Naive thymus-derived CD8-positive, alpha-beta T cell (primary cell): ENCODE results near the gene CXCL14. TPM values are rescaled to one million over a fixed set of nuclear protein-coding genes. Genes with fewer than 3 reads are reported as not detected.

Experiments used
- ATAC-seq, 2 donors: fragments of 150-1000 bp; cut with Tn5 transposase in 1 of 2; sonication (Bioruptor Pico), chemical (Tn5 transposase) in 1 of 2; 1 replicate in 1 of 2; 2 replicates in 1 of 2; pipeline ENCODE4 v1.10.0; 2021; ENCODE audit warnings: mild to moderate bottlenecking in 2 of 2, moderate library complexity in 2 of 2
- POLR2A ChIA-PET: fragments of 350-600 bp; sonication (Branson Sonifier 250); formaldehyde crosslinking; loops from one replicate; lab custom pipeline; 2021; ENCODE audit warnings: antibody characterized with exemption; lab: Charles Lee
- DNase-seq, 10 donors: peaks; one replicate each; pipeline versions ENCODE4 v3.0.0 to v3.0.0-alpha.2; 2020 to 2022
- H3K27ac Mint-ChIP-seq, 10 donors: one replicate each; pipeline ENCODE4 v1.8.0; 2020 to 2022; ENCODE audit warnings: mild to moderate bottlenecking in 10 of 10, mixed read lengths in 10 of 10, moderate library complexity in 4 of 10, inconsistent platforms in 1 of 10
- H3K27me3 Mint-ChIP-seq, 5 donors: one replicate each; pipeline ENCODE4 v1.8.0; 2021 to 2022; ENCODE audit warnings: mixed read lengths in 5 of 5
- H3K36me3 Mint-ChIP-seq, 3 donors: one replicate each; pipeline ENCODE4 v1.8.0; 2020 to 2022; ENCODE audit warnings: mixed read lengths in 3 of 3, mild to moderate bottlenecking in 2 of 3, inconsistent platforms in 1 of 3
- H3K4me1 Mint-ChIP-seq, 4 donors: one replicate each; pipeline ENCODE4 v1.8.0; 2021 to 2022; ENCODE audit warnings: mixed read lengths in 4 of 4
- H3K4me3 Mint-ChIP-seq, 10 donors: one replicate each; pipeline ENCODE4 v1.8.0; 2020 to 2022; ENCODE audit warnings: mild to moderate bottlenecking in 10 of 10, mixed read lengths in 10 of 10, moderate library complexity in 6 of 10, inconsistent platforms in 1 of 10
- H3K9me3 Mint-ChIP-seq, 9 donors: one replicate each; pipeline ENCODE4 v1.8.0; 2020 to 2022; ENCODE audit warnings: mixed read lengths in 9 of 9, mild to moderate bottlenecking in 3 of 9, inconsistent platforms in 1 of 9, moderate library complexity in 1 of 9
- polyA plus RNA-seq, 3 donors: library from polyadenylated mRNA; unstranded; fragments of 300-500 nt; fragmentation: Illumina TruSeq; gene quantifications; one replicate each; pipeline ENCODE4 v1.2.3, GENCODE V29; 2021
- total RNA-seq, 8 experiments: library from RNA in 2 of 8; stranded (reverse) in 2 of 8; gene quantifications; one replicate each; pipeline ENCODE4 v1.2.3 and lab custom pipeline; 2021 to 2026

The CXCL14 gene
- total and polyA plus RNA-seq, 5 experiments from 2014 or later: not detected

DNA sequence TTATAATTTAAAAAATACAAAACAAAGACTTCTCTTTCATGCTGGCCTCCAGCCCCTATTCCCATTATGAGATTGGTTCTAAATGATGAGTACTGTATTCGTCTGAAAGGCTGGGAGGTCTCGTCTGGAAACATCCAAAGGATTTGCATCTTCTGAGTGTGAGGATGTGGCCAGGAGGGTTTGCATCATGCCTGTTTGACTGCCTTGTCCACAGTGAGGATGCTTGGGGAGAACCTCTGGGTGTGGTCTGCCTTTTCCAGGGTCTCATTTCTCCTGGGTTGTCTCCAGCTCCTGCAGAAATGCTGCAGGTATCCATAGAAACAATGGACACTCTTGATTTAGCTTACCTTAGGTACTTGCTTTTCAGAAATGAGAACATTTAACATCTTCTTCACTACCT lies 26.4 kb upstream of the CXCL14 start:
- no peaks in the 10 kb centered on the region for H3K36me3 Mint-ChIP-seq
- no peaks in the 10 kb centered on the region for H3K4me1 Mint-ChIP-seq
- peaks cover 11 to 23% (median 16%) of the 10 kb centered on the region in 5 donors for H3K27me3 Mint-ChIP-seq
- ATAC-seq: no peak
- DNase-seq: no peak
- no peak overlapping the region for H3K4me3 Mint-ChIP-seq
- no peaks in the 10 kb centered on the region for H3K9me3 Mint-ChIP-seq
- H3K27ac Mint-ChIP-seq: no peak overlapping the region
- POLR2A ChIA-PET: no interaction called here

DNA sequence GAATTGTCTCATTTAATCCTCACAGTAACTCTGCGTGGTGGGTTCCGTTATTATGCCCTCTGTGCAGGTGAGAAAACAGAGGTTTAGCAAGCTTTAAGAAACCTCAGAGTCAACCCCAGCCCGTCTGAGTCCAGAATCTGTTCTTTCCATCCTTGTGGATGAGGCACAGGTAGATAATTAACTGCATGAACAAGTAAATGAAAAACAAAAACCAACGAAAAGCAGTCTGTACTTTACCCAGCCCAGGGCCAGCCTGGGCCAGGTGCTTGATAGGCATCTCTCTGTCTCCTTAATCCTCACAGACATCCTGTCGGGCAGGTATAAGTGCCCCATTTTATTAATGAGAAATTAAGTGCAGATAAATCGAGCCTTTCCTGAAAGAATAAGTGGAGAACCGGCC lies 25.3 kb upstream of the CXCL14 start:
- no peaks in the 10 kb centered on the region for H3K36me3 Mint-ChIP-seq
- H3K27me3 Mint-ChIP-seq: peaks cover 11 to 23% (median 15%) of the 10 kb centered on the region in 5 donors
- no peaks in the 10 kb centered on the region for H3K4me1 Mint-ChIP-seq
- DNase-seq: no peak
- H3K4me3 Mint-ChIP-seq: no peak overlapping the region
- POLR2A ChIA-PET: no interaction called here
- no peak overlapping the region for H3K27ac Mint-ChIP-seq
- no peak for ATAC-seq
- H3K9me3 Mint-ChIP-seq: no peaks in the 10 kb centered on the region

DNA sequence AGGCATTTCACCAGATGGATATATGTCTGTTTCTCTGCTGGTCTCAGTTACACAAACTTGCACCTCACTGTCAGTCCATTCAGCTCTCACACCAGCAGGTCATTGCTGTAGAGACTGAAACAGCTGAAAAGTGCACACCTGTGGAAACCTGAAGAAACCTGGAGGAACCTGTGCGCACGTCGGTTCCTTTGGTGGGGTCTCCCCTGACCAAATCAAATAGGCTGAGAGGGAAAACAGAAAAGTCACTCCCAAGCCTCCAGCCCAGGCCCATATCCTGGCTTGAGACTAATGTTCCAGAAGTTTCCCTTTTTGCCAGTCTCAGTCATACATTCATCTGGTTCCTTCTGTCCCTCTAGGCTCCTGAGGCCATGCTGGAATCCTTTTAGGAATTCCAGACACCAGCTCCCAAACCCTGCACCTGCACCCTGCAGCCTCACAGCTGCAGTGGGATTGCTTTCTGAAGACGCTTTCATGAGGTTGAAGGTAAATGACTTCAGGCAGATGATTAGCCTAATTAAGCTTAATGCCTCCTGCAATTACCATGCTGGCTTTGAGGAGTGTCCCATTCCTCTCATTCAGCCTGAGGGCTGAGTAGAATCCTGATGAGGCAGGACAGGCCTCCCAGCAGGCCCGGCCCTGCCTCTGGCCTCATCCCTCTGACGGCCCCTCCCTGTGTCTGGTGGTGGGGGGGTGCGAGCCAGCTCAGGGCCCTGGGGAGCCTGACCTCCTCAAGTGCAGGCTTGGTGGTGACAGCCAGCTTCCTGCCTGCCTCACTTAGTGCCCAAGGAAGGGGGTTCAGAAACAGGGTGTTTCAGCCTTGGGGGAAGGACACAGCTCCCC lies 24.3 kb upstream of the CXCL14 start:
- ATAC-seq: no peak
- Mint-ChIP-seq H3K4me1 (no peaks in the 10 kb centered on the region), H3K4me3 (no peak overlapping the region)

DNA sequence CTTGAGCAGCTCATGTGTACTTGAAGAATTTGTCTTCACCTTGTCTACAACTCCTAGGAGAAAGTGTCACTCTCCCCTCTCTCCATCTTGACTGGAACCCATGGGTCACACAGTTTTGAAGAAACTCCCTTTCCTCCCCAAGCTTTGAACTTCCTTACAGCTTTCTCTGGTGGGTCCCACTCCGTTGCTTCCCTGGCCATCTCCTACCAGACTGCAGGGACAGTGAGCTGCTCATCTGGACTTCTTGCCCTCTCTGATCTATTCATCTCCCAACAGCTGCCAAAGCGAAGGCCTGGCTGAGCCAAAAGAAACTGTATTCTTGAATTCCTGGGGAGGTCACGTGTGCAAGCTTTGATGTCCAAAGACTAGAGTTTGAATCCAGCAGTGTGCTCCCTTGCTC lies 22.7 kb upstream of the CXCL14 start:
- Mint-ChIP-seq H3K36me3 (no peaks in the 10 kb centered on the region), H3K4me1 (no peaks in the 10 kb centered on the region), H3K4me3 (no peak overlapping the region), H3K9me3 (no peaks in the 10 kb centered on the region), H3K27me3 (peaks cover 0 to 16% (median 8%) of the 10 kb centered on the region in 5 donors), H3K27ac (no peak overlapping the region)
- no peak for ATAC-seq
- POLR2A ChIA-PET: no interaction called here
- no peak for DNase-seq

More for the DNA sequence above, 24.3 kb upstream of the CXCL14 start:
- Mint-ChIP-seq H3K9me3 (no peaks in the 10 kb centered on the region), H3K27ac (no peak overlapping the region), H3K27me3 (peaks cover 8 to 23% (median 13%) of the 10 kb centered on the region in 5 donors), H3K36me3 (no peaks in the 10 kb centered on the region)
- DNase-seq: no peak
- POLR2A ChIA-PET: no interaction called here

DNA sequence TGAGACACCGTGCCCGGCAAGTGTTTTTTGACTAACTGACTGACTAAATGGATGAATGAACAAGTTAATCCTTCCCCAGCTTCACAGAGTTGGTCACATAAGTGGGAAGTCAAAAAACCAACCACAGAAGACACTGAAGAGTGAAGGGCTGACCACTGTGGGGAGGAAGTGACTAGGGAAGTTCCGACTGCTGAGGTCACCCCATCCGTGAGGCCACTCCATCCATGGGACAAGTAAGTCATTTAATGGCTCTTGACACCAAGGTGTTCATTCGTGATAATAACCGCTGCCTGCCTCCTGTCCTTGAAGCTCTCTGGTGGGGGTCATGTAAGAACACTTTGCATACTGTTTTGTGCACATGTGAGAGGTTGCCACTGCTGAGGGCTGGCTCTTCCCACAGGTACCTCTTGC lies 22.2 kb upstream of the CXCL14 start:
- H3K9me3 Mint-ChIP-seq: no peaks in the 10 kb centered on the region
- DNase-seq: no peak
- no peak for ATAC-seq
- no peaks in the 10 kb centered on the region for H3K4me1 Mint-ChIP-seq
- no peak overlapping the region for H3K27ac Mint-ChIP-seq
- peaks cover 0 to 20% (median 8%) of the 10 kb centered on the region in 5 donors for H3K27me3 Mint-ChIP-seq
- POLR2A ChIA-PET: no interaction called here
- no peak overlapping the region for H3K4me3 Mint-ChIP-seq
- H3K36me3 Mint-ChIP-seq: no peaks in the 10 kb centered on the region

DNA sequence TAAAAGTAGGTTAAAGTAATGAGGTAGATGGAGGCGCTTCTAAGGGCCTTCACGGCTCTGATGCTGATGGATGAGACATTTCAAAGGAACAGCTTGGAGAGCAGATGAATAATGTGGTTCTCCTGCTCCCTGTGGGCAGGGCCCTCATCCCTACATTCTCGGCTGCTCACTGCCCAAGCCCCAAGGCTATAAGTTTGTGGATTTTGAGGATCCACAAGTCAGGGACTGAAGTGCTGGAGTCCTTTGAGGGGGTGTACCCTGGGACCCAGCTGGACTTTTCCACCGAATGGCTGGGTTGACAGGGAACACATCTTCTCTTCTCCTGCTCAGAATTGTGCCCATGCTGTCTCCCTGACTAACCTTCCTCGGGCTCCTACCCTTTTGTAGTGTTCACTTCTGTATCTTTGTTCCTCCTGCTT lies 21.4 kb upstream of the CXCL14 start:
- POLR2A ChIA-PET: no interaction called here
- Mint-ChIP-seq H3K27ac (no peak overlapping the region), H3K4me3 (no peak overlapping the region), H3K9me3 (no peaks in the 10 kb centered on the region), H3K4me1 (no peaks in the 10 kb centered on the region), H3K36me3 (no peaks in the 10 kb centered on the region), H3K27me3 (peaks cover 0 to 20% (median 5%) of the 10 kb centered on the region in 5 donors)
- DNase-seq (no peak), ATAC-seq (no peak)

DNA sequence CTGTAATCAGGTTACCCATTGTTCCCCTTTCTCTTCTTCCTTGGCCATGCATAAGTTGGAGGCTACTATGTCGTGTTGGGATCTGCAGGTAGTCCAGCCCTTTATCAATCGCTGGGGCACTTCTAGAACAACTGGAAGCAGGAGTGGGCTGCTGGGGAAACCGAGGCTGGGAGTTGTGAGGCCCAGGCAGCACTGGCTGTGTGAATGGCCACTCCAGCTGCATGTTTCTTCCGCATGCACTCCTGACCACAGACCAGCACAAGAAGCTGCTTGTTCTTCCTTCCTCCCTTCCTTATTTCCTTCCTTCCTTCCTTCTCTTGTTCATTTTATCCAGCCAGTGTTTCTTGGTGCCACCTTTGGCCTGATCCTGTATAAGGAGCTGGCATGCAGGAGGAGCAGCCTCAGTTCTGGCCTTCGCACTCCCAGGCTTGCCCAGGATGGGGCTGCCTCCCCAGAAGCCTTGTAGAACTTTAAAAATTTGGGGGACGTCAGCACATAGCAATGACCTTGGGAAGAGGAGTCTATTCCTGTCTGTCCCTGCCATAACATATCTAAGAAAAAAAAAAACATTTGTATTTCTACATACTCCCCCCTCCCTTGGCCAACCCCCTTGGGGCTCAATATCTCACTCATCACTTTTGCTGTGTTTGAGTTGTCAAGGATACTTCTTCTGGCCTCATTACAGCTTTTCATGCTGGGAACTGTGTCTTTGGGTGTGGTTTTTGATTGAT lies 20.8 kb upstream of the CXCL14 start:
- Mint-ChIP-seq H3K27ac (no peak overlapping the region), H3K4me3 (no peak overlapping the region), H3K4me1 (no peaks in the 10 kb centered on the region), H3K27me3 (peaks cover 0 to 20% (median 5%) of the 10 kb centered on the region in 5 donors), H3K36me3 (no peaks in the 10 kb centered on the region), H3K9me3 (no peaks in the 10 kb centered on the region)
- POLR2A ChIA-PET: no interaction called here
- ATAC-seq (no peak), DNase-seq (no peak)

DNA sequence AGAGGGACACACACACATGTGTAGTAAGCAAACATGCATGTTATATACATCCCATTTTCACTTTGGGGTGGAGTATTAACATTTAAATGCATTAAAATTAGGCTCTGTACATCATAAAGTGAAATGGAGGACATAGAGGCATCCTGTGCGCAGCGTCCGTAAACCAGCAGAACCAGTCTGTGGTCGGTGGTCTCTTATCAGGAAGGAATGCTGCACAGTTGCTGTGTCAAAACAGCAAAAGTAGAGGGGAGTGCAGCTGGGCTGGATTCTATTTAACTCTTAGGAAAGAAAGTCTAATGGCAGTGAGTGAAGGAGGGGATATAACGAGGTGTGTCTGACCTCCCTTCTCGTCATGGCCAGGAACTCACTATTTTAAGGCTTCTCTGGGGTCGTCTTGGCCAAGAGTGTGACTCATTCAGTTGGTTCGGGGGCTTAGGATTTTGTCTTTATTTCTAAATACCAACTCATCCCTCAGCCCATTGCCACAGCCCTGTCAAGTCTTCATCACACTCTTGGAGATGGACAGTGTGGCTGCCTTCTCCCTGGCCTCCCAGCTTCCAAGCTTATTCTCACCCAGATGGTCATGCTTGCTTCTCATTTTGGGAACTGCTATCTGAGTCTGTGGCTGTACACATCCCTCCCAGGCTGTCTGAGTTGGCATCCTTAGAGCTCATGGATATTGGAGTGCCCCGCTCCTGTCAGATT lies 20.1 kb upstream of the CXCL14 start:
- H3K9me3 Mint-ChIP-seq: no peaks in the 10 kb centered on the region
- H3K27me3 Mint-ChIP-seq: peaks cover 0 to 18% (median 3%) of the 10 kb centered on the region in 5 donors
- no peaks in the 10 kb centered on the region for H3K4me1 Mint-ChIP-seq
- DNase-seq: no peak
- H3K4me3 Mint-ChIP-seq: no peak overlapping the region
- H3K27ac Mint-ChIP-seq: no peak overlapping the region
- POLR2A ChIA-PET: no interaction called here
- ATAC-seq: no peak
- H3K36me3 Mint-ChIP-seq: no peaks in the 10 kb centered on the region

DNA sequence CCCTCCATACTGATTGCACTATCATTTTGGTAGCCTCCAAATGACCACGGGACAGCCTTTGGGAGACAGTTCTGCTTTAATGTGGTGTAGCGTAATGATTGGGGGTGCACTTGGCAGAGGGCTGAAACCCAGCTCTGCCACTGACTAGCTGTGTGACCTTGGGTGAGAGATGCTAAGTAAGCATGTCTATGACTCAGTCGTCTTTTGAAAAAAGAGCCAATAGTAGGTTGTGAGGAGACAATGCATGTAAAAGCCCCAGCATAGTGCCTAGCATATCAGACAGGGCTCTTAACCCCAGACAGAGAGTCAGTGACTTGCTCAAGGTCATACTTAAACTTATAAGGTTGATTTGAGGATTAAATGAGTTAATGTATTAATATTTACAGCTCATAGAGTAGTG lies 18.0 kb upstream of the CXCL14 start:
- H3K27ac Mint-ChIP-seq: no peak overlapping the region

DNA sequence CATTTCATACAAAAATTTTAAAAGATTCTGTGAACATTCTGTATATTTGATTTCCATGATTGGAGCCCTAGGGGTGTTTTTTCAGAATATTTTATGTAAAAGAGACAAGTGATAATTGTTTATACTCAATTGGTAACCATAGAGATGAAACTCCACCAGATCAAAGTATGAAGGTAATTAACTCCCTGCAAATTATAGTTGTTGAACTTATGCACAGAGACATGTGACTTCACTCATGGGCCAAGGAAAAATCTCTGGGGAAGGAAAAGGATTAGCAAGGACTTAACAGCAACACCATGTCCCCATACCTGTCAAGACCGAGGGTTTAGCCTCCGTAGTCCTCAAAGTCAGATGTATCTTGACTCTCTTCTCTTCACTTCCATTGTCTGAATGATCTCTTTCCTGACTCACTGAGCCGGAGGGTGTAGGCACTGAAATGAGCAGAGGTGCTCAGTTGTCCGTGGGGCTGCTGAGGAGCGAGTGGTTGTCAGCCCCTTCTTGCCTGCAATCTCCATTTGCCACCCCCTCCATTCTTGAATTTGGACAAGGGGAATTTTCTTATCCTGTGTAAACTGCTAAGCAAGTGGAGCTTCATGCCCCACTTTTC lies 17.5 kb upstream of the CXCL14 start:
- H3K4me3 Mint-ChIP-seq: no peak overlapping the region
- no peak overlapping the region for H3K27ac Mint-ChIP-seq
- POLR2A ChIA-PET: no interaction called here
- H3K27me3 Mint-ChIP-seq: peaks cover 4 to 23% (median 5%) of the 10 kb centered on the region in 5 donors
- no peaks in the 10 kb centered on the region for H3K36me3 Mint-ChIP-seq
- no peak for ATAC-seq
- no peaks in the 10 kb centered on the region for H3K9me3 Mint-ChIP-seq
- no peak for DNase-seq
- peaks cover 0 to 2% (median 0%) of the 10 kb centered on the region in 4 donors for H3K4me1 Mint-ChIP-seq

More for the DNA sequence above, 18.0 kb upstream of the CXCL14 start:
- no peak overlapping the region for H3K4me3 Mint-ChIP-seq
- POLR2A ChIA-PET: no interaction called here
- peaks cover 0 to 2% (median 0%) of the 10 kb centered on the region in 4 donors for H3K4me1 Mint-ChIP-seq
- H3K27me3 Mint-ChIP-seq: peaks cover 4 to 20% (median 6%) of the 10 kb centered on the region in 5 donors
- no peaks in the 10 kb centered on the region for H3K36me3 Mint-ChIP-seq
- DNase-seq (no peak), ATAC-seq (no peak)
- no peaks in the 10 kb centered on the region for H3K9me3 Mint-ChIP-seq

DNA sequence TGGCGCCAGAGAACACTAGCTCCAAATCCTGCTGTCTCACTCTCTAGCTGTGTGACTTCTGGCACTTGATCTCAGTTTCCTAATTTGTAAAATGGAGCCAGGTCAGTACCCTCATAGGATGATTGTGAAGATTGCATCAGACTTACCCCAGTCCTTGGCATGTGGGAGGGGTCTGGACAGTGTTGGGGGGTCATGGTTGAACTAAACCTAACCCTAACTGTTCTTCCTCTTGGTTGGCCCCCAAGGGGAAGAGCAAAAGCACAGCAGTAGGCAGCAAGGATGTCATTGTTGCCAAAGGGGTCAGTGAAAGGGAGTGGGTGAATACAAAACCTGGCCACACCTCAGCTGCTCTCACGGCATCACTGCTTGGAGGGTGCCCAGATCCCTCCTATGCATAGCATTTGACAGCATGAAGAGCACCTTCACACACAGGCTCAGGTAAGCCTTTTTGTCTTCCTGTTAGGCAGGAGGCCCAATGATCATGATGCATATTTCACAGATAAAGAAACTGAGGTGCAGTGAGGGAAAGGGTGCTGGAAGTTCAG lies 15.7 kb upstream of the CXCL14 start:
- H3K27me3 Mint-ChIP-seq: peaks cover 0 to 22% (median 4%) of the 10 kb centered on the region in 5 donors
- DNase-seq (no peak), ATAC-seq (no peak)
- POLR2A ChIA-PET: no interaction called here
- peaks cover 0 to 2% (median 0%) of the 10 kb centered on the region in 4 donors for H3K4me1 Mint-ChIP-seq
- H3K4me3 Mint-ChIP-seq: no peak overlapping the region
- no peak overlapping the region for H3K27ac Mint-ChIP-seq
- no peaks in the 10 kb centered on the region for H3K9me3 Mint-ChIP-seq
- H3K36me3 Mint-ChIP-seq: no peaks in the 10 kb centered on the region

DNA sequence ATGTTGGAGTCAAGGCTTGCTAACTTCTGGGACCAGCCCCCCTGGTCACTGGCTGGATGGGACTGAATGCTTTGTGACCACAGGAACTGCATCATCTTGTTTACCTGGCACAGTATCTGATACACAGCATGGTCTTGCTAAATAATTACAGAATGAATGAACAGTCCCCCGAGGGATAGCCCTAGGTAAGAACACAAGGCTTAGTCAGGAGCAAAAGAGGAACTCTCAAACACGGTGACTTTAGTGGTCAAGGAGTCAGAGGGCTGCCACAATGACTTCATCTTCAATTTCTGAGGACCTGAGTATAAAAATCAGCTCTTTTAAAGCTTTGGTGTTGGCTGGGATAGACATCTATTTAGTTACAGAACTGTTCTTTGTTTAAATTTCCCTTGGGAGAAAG lies 15.1 kb upstream of the CXCL14 start:
- peaks cover 0 to 2% (median 0%) of the 10 kb centered on the region in 4 donors for H3K4me1 Mint-ChIP-seq
- H3K9me3 Mint-ChIP-seq: no peaks in the 10 kb centered on the region
- ATAC-seq (no peak), DNase-seq (no peak)
- POLR2A ChIA-PET: no interaction called here
- no peak overlapping the region for H3K4me3 Mint-ChIP-seq
- peaks cover 0 to 22% (median 4%) of the 10 kb centered on the region in 5 donors for H3K27me3 Mint-ChIP-seq
- H3K27ac Mint-ChIP-seq: no peak overlapping the region
- H3K36me3 Mint-ChIP-seq: no peaks in the 10 kb centered on the region
